HepG2 (cell line): ENCODE results near the gene SH3BP2. TPM values are rescaled to one million over a fixed set of nuclear protein-coding genes. Genes with fewer than 3 reads are reported as not detected.

Experiments
- ETV5 ChIP-seq: IDR thresholded peaks from 2 replicates; pipeline ENCODE4 v1.6.1; 2018; ENCODE audit warnings: missing biosample characterization, missing genetic modification reagents, inconsistent platforms, borderline replicate concordance
- FOXA1 ChIP-seq, 2 experiments: fragments of 450-650 bp in 1 of 2; sonication (generic) in 1 of 2; formaldehyde crosslinking in 1 of 2; IDR thresholded peaks; 2 replicates each; pipeline versions ENCODE4 v1.4.0 to v1.6.1; 2016 to 2020; ENCODE audit warnings: missing genetic modification reagents in 1 of 2
- GATA4 ChIP-seq: sonication (generic); IDR thresholded peaks from 2 replicates; pipeline ENCODE4 v1.6.1; 2016; ENCODE audit warnings: antibody characterized with exemption, low read depth, borderline replicate concordance
- GATAD2A ChIP-seq: IDR thresholded peaks from 2 replicates; pipeline ENCODE4 v1.6.1; 2016
- MEIS1 ChIP-seq: sonication (generic); formaldehyde crosslinking; IDR thresholded peaks from 2 replicates; pipeline ENCODE4 v1.9.0; 2021; ENCODE audit warnings: mild to moderate bottlenecking, missing genetic modification reagents, moderate library complexity, borderline replicate concordance
- MYC ChIP-seq: sonication (generic); formaldehyde crosslinking; IDR thresholded peaks from 2 replicates; pipeline ENCODE4 v1.9.0; 2021; ENCODE audit warnings: missing genetic modification reagents, borderline replicate concordance
- ONECUT2 ChIP-seq: sonication (generic); formaldehyde crosslinking; IDR thresholded peaks from 2 replicates; pipeline ENCODE4 v1.4.0; 2020; ENCODE audit warnings: missing genetic modification reagents
- TRIM24 ChIP-seq: sonication (generic); formaldehyde crosslinking; IDR thresholded peaks from 2 replicates; pipeline ENCODE4 v1.8.0; 2022; ENCODE audit warnings: mild to moderate bottlenecking, missing genetic modification reagents
- ZNF101 ChIP-seq: sonication (generic); formaldehyde crosslinking; IDR thresholded peaks from 2 replicates; pipeline ENCODE4 v1.4.0; 2020; ENCODE audit warnings: mild to moderate bottlenecking, low read depth, missing genetic modification reagents, borderline replicate concordance
- ZNF354B ChIP-seq: sonication (generic); formaldehyde crosslinking; IDR thresholded peaks from 2 replicates; pipeline ENCODE4 v1.8.0; 2022; ENCODE audit warnings: mild to moderate bottlenecking, missing genetic modification reagents
- ZNF557 ChIP-seq: sonication (generic); formaldehyde crosslinking; IDR thresholded peaks from 2 replicates; pipeline ENCODE4 v1.4.0; 2020; ENCODE audit warnings: missing genetic modification reagents
- ZNF724P ChIP-seq: sonication (generic); formaldehyde crosslinking; IDR thresholded peaks from 2 replicates; pipeline ENCODE4 v1.8.0; 2022; ENCODE audit warnings: missing genetic modification reagents, borderline replicate concordance
- polyA plus RNA-seq, 8 experiments: library from polyadenylated mRNA; depleted of rRNA in 3 of 8; stranded (reverse) in 7 of 8; unstranded in 1 of 8; fragments of >200 nt; fragmentation: Illumina TruSeq in 4 of 8; extraction: Trizol in 4 of 8; gene quantifications; 2 replicates each; pipeline versions ENCODE4 v1.2.1 to v1.2.3, GENCODE V29; 2011 to 2016; ENCODE audit warnings: low read depth in 4 of 8, missing spikeins in 1 of 8, mixed read lengths in 1 of 8; ENCODE audit not compliant: insufficient read depth in 1 of 8
- total RNA-seq, 5 experiments: library from RNA; depleted of rRNA; stranded (reverse); fragments of >200 nt; fragmentation: Illumina TruSeq; extraction: Trizol; gene quantifications; 2 replicates each; pipeline ENCODE4 v1.2.3, GENCODE V29; 2016; ENCODE audit warnings: low read depth in 1 of 5
- TF ChIP-seq, protein P1 (sequence below): sonication (generic); formaldehyde crosslinking; IDR thresholded peaks from 2 replicates; pipeline ENCODE4 v1.4.0; 2020; ENCODE audit warnings: missing genetic modification reagents
- TF ChIP-seq, protein P2 (sequence below): sonication (generic); formaldehyde crosslinking; conservative IDR thresholded peaks from 2 replicates; pipeline ENCODE4 v1.4.0; 2020; ENCODE audit warnings: missing genetic modification reagents
- TF ChIP-seq, protein P3 (sequence below): sonication (generic); formaldehyde crosslinking; IDR thresholded peaks from 2 replicates; pipeline ENCODE4 v1.8.1; 2023; ENCODE audit warnings: mild to moderate bottlenecking, missing genetic modification reagents
- TF ChIP-seq, protein P4 (sequence below): sonication (generic); formaldehyde crosslinking; IDR thresholded peaks from 2 replicates; pipeline ENCODE4 v1.8.1; 2022; ENCODE audit warnings: low read depth, mild to moderate bottlenecking, missing genetic modification reagents

Gene SH3BP2
- total and polyA plus RNA-seq, 2 of the 13 experiments (the other 11 are each of a cell fraction or from before 2014, with no cell fraction given) = 16.9 to 34.5 TPM

DNA sequence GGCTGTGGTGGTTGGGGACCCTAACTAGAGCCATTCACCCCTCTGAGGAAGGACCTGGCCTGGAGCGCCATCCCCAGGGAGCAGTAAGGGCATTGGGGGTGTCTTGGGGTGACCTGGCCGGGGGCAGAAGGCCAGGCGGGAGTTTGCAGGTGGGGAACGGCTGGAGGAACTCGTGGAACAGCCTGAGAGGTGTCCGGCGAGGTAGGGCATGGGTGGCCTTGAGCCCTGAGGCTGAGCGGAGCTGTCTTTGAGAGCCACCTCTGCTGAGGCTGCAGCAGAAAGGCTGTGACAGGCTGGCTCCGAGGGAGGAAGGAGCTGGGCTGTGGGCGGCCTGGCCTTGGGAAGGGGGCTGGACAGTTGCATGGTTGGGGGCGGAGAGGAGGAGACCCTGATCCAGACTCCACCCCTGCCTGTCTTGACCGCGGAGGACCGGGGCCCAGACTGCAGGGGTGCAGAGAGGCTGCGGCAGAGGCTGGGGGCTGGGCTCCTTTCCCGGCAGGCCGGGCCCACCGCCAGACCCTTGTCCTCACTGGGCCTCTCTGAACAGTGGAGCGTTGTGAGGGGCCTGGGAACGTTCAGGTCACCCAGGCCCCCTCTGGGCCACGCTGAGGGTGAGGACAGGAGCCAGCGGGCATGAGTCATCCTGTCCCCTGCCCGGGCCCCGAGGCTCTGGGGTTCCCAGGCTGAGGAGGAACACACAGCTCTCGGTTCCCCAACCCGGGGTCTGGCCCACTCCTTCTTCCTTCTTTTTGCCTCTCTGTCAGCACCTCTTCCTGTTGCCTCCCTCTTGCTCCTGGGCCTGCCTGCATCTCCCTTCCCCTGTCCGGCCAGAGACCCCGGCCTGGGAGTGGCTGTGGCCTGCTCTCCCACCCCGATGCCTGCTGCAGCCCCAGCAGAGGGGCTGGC, 8.1 kb downstream of the SH3BP2 start (continued):
- TF ChIP-seq, protein P1, sequence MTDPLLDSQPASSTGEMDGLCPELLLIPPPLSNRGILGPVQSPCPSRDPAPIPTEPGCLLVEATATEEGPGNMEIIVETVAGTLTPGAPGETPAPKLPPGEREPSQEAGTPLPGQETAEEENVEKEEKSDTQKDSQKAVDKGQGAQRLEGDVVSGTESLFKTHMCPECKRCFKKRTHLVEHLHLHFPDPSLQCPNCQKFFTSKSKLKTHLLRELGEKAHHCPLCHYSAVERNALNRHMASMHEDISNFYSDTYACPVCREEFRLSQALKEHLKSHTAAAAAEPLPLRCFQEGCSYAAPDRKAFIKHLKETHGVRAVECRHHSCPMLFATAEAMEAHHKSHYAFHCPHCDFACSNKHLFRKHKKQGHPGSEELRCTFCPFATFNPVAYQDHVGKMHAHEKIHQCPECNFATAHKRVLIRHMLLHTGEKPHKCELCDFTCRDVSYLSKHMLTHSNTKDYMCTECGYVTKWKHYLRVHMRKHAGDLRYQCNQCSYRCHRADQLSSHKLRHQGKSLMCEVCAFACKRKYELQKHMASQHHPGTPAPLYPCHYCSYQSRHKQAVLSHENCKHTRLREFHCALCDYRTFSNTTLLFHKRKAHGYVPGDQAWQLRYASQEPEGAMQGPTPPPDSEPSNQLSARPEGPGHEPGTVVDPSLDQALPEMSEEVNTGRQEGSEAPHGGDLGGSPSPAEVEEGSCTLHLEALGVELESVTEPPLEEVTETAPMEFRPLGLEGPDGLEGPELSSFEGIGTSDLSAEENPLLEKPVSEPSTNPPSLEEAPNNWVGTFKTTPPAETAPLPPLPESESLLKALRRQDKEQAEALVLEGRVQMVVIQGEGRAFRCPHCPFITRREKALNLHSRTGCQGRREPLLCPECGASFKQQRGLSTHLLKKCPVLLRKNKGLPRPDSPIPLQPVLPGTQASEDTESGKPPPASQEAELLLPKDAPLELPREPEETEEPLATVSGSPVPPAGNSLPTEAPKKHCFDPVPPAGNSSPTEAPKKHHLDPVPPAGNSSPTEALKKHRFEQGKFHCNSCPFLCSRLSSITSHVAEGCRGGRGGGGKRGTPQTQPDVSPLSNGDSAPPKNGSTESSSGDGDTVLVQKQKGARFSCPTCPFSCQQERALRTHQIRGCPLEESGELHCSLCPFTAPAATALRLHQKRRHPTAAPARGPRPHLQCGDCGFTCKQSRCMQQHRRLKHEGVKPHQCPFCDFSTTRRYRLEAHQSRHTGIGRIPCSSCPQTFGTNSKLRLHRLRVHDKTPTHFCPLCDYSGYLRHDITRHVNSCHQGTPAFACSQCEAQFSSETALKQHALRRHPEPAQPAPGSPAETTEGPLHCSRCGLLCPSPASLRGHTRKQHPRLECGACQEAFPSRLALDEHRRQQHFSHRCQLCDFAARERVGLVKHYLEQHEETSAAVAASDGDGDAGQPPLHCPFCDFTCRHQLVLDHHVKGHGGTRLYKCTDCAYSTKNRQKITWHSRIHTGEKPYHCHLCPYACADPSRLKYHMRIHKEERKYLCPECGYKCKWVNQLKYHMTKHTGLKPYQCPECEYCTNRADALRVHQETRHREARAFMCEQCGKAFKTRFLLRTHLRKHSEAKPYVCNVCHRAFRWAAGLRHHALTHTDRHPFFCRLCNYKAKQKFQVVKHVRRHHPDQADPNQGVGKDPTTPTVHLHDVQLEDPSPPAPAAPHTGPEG (CRISPR knock-in tag) = no peak
- TF ChIP-seq, protein P2, sequence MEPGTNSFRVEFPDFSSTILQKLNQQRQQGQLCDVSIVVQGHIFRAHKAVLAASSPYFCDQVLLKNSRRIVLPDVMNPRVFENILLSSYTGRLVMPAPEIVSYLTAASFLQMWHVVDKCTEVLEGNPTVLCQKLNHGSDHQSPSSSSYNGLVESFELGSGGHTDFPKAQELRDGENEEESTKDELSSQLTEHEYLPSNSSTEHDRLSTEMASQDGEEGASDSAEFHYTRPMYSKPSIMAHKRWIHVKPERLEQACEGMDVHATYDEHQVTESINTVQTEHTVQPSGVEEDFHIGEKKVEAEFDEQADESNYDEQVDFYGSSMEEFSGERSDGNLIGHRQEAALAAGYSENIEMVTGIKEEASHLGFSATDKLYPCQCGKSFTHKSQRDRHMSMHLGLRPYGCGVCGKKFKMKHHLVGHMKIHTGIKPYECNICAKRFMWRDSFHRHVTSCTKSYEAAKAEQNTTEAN (CRISPR knock-in tag) = 0 out of 2 replicates have a peak, but pooled peaks have one; percentile 65
- TF ChIP-seq ZNF354B (CRISPR knock-in tag) = no peak
- TF ChIP-seq MEIS1 (CRISPR knock-in tag) = 0 out of 2 replicates have a peak, but pooled peaks have one; percentile 64
- TF ChIP-seq ONECUT2 = no peak
- TF ChIP-seq FOXA1 (IDR thresholded peaks at IDR 0.05) = no peak
- no peak for TF ChIP-seq FOXA1 (CRISPR knock-in tag; IDR thresholded peaks at IDR 0.05)
- no peak for TF ChIP-seq ZNF557 (CRISPR knock-in tag)
- peak; percentile 67; the same call in 1 of the 2 replicates for TF ChIP-seq MYC
- no peak for TF ChIP-seq ZNF101 (CRISPR knock-in tag)
- TF ChIP-seq TRIM24 = no peak
- TF ChIP-seq, protein P3, sequence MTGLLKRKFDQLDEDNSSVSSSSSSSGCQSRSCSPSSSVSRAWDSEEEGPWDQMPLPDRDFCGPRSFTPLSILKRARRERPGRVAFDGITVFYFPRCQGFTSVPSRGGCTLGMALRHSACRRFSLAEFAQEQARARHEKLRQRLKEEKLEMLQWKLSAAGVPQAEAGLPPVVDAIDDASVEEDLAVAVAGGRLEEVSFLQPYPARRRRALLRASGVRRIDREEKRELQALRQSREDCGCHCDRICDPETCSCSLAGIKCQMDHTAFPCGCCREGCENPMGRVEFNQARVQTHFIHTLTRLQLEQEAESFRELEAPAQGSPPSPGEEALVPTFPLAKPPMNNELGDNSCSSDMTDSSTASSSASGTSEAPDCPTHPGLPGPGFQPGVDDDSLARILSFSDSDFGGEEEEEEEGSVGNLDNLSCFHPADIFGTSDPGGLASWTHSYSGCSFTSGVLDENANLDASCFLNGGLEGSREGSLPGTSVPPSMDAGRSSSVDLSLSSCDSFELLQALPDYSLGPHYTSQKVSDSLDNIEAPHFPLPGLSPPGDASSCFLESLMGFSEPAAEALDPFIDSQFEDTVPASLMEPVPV (CRISPR knock-in tag) = peak; percentile 89
- TF ChIP-seq ZNF724P (CRISPR knock-in tag) = no peak
- peak; percentile 93 for TF ChIP-seq GATAD2A (CRISPR knock-in tag)
- TF ChIP-seq GATA4 = 0 out of 2 replicates have a peak, but pooled peaks have one; percentile 33
- TF ChIP-seq, protein P4, sequence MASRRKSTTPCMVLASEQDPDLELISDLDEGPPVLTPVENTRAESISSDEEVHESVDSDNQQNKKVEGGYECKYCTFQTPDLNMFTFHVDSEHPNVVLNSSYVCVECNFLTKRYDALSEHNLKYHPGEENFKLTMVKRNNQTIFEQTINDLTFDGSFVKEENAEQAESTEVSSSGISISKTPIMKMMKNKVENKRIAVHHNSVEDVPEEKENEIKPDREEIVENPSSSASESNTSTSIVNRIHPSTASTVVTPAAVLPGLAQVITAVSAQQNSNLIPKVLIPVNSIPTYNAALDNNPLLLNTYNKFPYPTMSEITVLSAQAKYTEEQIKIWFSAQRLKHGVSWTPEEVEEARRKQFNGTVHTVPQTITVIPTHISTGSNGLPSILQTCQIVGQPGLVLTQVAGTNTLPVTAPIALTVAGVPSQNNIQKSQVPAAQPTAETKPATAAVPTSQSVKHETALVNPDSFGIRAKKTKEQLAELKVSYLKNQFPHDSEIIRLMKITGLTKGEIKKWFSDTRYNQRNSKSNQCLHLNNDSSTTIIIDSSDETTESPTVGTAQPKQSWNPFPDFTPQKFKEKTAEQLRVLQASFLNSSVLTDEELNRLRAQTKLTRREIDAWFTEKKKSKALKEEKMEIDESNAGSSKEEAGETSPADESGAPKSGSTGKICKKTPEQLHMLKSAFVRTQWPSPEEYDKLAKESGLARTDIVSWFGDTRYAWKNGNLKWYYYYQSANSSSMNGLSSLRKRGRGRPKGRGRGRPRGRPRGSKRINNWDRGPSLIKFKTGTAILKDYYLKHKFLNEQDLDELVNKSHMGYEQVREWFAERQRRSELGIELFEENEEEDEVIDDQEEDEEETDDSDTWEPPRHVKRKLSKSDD (CRISPR knock-in tag) = no peak; the same call in 1 of the 2 replicates
- TF ChIP-seq ETV5 (CRISPR knock-in tag) = peak; percentile 63
